NCI-H2196 (cell line): ENCODE measurements around the gene ADGRB3.
"Not testable (repeated sequence)": the region's sequence is repeated elsewhere in the genome, so short reads cannot be mapped to it uniquely, and the experiment has no call there.

Experiments
- DNase-seq: peaks from one replicate; lab custom pipeline; 2025; ENCODE audit not compliant: unreplicated experiment; lab: John Stamatoyannopoulos, UW

The ADGRB3 gene

DNA sequence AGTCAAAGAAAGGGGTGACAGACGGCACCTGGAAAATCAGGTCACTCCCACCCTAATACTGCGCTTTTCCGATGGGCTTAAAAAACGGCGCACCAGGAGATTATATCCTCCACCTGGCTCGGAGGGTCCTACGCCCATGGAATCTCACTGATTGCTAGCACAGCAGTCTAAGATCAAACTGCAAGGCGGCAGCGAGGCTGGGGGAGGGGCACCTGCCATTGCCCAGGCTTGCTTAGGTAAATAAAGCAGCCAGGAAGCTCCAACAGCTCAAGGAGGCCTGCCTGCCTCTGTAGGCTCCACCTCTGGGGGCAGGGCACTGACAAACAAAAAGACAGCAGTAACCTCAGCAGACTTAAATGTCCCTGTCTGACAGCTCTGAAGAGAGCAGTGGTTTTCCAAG, 277.7 kb downstream of the ADGRB3 start:
- DNase-seq: not testable (repeated sequence)

DNA sequence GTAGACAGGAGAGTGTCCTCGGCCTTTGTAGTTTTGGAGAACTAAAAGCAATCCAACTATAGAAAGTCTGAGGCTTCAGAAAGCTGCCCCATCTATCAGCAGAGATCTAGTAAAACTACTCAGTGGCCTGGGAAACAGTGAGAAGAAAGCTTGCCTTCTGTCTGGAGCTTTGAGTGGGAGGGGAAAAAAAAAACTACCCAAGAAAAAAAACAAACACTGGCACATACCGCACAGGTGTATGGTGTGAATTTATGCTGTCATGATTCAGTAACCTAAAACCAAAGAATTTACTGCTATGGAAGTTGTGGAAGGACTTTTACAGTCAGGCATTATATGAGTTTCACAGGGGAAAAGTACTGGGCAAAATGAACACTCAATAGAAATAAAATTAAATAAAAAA, 280.5 kb downstream of the ADGRB3 start:
- DNase-seq: no peak

DNA sequence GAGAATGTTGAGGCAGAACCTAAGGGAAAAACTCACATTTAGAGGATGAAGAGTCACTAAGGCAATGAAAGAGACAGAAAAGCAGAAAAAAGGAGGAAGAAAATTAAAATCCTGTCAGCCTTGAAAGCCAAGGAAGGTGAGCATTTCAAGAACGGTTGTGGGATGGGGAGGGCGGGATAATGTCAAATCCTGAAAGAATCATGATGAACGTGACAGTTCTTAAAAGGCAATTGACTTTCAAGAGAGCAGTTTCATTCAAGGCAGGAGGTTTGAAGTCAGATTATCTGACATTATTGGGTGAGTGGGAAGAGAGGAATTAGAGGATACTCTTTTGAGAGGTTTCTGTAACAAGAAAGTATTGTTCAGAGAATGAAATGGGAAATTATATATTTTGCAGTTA, 284.5 kb downstream of the ADGRB3 start:
- no peak for DNase-seq

DNA sequence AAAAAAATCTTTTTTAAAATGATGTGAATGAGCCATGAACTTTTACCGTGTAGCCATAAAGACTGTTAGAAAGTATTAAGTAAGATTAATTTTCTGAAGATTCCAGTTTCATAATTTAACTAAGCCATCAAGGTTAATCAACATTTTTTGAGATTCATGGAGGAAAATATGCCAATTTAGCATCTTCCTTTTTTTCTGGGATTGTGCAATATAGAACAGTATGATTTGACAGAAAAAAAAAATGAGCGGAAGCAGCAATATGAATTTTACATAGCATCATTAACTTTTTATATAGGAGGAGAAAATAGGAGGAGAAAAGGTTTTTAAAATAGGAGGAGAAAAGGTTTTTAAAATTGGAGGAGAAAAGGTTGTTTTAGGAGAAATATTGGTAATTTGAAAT, 306.3 kb downstream of the ADGRB3 start:
- DNase-seq: no peak

DNA sequence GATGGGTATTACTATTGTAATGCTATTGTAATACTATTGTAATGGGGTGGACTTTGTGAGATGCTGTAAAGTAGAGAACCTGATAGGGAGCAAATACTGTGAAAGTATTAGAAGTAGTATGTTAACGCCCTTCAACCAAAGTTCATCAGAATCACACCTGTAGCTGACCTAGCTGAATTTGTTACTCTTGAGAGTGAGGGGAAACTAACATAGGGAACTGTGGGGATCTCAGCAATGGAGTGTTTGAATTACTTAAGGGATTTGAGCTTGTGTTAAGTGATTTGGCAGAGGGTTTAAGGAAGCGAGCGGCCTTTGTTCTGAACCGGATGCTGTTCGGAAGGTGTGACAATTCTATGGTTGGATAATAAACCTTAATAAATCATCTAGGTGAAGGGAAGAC, 312.6 kb downstream of the ADGRB3 start:
- DNase-seq: no peak

DNA sequence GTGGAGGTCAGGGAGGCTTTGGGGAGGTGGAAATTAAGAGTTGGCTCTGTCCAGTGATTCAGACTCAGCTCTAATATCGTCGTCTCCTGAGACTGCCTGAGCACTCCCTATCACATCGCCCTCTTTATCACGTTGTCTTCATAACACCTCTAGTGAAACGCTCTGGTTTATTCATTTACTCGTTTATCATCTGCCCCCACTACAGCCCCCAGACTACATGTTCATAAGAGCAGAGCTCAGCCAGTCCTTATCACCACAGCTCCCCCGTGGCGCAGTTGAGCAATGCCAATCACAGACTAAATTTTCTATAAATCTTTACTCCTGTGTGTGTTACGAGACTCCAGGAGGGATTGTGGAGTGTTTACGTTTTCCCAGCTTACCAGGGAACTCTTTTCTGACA, 316.2 kb downstream of the ADGRB3 start:
- no peak for DNase-seq

DNA sequence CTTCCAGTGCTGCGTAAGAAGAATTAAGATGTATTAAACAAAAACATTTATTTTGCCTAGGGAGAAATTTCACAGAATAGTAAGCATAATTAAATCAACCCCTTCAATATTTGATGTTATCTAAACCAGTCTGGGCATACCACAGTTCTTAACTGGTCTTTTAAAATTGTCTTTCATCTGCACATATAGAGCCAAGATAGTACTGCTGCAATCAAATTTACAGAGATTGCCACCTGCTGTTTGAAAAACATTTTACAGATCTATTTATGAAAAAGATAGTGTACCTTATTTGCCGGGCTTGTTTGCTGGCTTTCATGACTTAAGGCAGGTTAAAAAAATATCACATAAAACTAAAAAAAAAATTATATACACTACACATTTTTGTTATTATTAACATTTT, 323.2 kb downstream of the ADGRB3 start:
- DNase-seq: no peak

DNA sequence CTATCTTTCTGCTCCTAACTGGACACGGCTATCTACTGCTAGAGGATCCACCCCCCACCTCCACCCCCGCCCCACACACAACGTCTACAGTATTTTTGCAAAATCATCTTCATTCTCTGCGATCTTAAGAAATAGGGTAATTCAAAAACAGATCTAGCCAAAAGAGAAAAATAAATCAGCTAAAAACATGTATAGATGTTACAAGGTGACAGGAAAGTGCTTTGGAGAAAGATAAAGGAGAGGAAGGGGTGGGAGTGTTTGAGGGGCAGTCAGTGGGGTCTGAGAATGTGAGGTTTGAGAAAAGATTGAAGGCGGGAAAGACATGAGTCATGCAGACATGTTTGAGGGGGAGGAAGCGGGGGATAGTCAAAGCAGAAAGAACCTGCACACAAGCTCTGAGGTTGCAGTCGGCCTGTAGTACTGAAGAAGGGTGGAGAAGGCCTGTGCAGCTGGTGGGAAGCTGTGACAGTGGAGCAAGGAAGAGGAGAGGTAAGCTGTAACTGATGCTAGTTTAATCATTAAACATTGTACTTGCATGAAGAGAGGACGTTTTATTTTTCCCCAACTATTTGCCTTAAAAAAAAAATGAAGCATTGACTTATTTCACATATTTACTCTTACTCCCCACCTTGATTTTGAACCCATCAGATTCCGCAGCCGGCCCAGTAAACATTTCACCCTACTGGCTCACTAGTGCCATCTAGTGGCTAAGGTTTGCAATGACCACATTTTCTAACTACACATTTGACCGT, 332.6 kb downstream of the ADGRB3 start:
- peak; percentile 74 for DNase-seq

DNA sequence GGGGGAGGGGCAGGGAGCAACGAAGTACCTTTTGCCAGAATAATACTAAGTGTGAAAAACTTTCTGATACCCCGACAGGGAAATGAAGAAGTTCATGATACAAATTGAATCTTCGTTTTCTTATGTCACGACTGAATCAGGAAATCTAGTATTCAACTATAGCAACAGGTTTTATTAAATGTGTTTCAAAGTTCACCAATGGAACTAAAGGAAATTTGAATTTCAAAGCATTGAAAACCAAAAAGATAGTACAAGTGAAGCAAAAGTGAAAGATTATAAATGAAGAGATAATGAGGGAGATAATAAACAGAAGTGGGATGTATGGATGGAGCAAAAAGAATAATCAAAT, 333.2 kb downstream of the ADGRB3 start:
- DNase-seq: no peak

DNA sequence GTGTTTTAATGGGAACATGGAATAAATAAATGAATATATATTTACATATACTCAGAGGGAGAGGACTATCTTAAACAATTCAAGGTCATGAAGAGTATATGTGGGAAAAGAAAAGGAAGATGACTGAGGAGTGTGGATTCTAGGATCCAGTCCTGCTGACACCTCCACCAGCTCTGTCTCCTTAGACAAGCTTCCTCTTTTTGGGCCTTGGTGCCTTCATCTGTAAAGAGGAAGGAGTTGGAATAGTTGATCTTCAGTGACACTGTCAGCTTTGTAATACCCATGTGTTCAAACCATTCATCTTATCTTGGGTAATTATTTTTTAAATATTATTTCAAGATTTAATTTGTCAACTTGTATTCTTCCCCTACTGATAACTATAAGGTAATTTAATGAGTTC, 338.0 kb downstream of the ADGRB3 start:
- DNase-seq: no peak

DNA sequence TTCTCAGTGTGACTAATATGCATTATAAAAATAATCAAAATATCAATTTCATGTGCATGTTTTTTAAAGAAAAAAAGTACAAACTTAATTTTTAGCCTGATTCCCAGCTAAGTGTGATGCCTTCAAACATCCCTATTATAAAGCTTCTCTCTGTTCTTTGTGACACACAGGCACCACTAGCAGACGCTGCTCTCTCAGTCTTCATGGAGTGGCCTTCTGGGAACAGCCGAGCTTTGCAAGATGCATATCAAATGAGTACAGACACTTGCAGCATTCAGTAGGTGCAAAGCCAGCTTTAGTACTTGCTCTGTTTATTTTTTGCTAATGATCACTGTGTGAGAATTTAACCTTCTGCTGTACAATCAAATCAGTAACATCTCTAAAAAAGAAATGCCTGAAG, 340.0 kb downstream of the ADGRB3 start:
- no peak for DNase-seq

DNA sequence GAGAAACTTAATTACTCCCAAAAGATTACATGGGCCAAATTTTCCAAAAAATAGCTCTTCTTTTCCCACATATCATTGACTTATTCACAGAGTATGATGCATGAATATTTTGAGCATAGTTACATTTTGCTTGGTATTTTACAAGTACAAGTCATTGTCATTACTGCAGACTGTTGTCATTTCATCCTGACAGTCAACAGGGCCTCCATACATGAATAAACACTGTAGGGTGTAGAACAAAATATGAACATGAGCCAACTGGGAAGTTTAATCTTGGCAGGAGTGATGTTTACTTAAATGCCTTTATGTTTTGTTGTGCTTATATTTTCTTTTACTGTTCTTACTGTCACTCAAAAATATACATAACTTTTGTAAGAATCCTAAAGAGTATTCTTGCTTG, 340.7 kb downstream of the ADGRB3 start:
- DNase-seq: no peak

DNA sequence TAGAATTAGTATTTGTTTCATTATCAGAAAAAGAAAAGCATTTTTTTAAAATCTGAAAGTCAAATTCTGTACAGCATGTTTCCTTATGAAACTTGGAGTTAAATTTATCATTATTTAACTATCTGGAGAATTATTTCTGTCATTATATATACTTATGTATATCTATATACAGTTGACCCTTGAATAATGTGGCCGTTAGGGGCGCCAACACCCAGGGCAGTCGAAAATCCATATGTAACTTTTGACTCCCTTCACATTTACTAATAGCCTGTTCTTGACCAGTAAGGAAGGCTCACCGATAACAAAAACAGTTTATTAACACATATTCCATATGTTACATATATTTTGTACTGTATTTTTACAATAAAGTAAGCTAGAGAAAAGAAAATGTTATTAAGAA, 341.2 kb downstream of the ADGRB3 start:
- DNase-seq: no peak

DNA sequence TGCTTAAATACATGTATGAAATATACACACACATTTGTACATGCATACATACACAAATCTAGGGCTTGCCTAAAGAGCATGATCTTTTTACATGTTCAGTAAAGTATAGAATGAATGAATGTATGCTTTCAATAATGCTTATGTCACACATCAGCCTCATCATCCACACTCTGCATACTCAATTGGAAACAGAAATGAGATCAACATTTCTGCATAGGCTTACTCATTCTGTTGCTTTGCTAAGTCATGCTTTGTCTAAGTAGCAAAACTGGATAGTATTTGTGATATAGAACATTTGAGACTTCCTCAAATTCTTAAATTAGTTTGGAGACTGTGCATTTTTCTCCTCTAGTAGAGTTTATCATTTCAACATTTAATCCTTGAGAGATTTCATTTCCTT, 343.3 kb downstream of the ADGRB3 start:
- DNase-seq: no peak

DNA sequence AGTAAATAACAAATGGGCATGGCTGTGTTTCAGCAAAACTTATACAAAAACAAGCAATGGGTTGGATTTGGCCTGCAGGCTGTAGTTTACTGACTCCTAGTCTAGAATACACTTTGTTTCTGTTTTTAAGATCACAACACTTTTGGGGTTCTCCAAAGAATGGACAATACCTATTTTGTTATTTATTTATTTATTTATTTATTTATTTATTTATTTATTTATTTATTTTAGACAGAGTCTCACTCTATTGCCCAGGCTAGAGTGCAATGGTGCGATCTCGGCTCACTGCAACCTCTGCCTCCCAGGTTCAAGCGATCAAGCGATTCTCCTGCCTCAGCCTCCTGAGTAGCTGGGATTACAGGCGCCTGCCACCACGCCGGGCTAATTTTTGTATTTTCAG, 346.6 kb downstream of the ADGRB3 start:
- DNase-seq: not testable (repeated sequence)

DNA sequence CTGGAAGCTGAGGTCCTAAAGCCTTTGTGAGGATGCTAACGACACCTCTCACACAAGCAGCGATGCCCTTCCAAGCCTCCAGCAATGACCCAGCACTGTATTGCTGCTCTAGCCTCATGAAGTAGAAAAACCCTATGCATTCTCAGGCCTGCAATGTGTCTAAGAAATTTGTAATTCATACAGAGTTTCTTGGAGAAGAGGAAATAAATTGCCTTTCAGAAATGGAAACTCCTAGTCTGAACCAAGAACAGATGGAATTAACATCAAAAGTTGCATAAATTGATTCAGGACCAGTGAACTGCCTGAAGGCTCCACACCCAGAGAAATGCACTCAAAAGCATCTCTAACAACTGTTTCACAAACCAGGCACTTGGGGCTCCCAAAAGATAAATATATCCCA, 353.6 kb downstream of the ADGRB3 start:
- DNase-seq: no peak

DNA sequence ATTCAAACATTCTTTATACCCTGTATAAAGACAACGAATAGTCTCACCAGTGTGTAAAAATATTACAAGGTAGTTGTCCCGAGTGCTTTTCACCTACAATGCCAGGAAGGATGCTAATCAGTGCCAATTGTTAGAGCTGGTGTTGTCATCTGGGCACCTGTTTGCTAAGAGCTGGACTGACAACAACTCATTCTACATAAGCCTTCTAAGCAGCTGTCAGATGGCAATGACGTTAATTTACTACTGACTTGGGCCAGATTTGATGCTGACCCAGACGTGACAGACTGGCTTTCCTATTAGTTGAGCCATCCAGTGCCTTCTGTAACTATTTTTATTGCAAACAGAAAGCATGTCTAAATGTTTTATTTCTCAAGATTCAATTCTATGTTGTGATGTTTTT, 355.2 kb downstream of the ADGRB3 start:
- DNase-seq: no peak

DNA sequence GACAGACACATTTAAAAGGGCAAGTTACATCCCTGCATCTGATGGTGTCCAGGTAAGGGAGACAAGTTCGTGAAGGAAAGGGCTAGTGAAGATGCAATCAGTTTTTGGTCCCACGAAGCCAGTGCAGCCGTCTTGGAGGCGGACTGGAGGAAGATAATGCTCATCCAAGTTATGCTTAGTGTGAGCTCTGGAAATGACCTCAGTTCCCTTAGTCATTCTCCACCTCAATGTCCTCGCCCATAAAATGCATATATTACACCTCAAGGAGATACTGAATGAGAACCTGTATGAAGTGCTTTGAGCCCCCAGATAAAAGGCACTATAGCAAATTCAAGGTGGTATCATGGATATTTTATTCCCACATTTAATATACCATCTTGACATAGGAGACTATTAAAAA, 358.8 kb downstream of the ADGRB3 start:
- DNase-seq: no peak

DNA sequence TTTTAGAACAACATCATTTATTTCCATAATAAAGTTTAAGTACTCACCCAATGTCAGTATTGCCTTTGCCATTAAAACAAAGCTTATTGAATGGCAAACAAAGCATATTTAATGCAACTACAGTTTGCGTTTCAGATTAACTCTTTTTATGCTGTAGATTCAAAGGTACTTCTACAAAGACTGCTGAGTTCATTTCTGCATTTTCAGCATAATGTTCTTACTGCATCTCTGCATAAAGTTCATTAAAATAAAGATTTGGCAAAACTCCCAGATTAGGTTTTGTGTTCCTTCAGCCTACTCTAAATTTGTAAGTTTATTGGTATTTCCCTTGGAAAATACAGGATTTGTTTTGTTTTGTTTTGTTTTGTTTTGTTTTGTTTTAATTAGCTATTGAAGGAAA, 359.4 kb downstream of the ADGRB3 start:
- no peak for DNase-seq

DNA sequence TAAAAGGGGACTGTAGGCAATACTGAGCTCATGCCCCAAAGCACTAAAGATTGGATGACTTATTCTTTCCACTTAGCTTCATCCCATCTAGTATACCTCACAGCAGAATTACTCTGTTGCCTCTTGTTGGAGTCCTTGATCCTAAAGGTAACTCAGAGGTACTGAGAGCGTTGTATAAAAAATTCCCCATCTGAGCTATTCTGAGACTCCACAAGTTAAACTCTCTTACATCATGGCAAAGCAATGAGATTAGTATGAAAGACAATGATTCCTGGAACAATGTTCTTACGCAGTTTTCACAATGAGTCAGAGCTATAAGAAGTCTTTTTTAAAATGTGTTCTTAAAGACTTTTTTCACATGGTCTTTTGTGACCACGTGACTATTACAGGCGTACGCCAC, 370.1 kb downstream of the ADGRB3 start:
- DNase-seq: no peak

DNA sequence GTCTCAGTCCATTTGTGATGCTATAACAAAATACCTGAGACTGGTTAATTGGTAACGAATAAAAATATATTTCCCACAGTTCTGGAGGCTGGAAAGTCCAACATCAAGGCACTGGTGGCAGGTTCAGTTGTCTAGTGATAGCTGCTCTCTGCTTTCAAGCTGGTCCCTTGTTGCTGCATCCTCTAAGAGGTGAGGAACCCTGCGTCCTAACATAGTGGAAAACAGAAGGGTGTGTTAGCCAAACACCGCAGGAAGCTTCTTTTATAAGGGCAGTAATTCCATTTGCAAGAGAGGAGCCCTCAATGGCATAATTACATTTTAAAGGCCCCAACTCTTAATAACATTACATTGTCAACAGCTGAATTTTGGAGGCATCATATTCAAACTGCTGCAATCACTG, 372.7 kb downstream of the ADGRB3 start:
- no peak for DNase-seq

DNA sequence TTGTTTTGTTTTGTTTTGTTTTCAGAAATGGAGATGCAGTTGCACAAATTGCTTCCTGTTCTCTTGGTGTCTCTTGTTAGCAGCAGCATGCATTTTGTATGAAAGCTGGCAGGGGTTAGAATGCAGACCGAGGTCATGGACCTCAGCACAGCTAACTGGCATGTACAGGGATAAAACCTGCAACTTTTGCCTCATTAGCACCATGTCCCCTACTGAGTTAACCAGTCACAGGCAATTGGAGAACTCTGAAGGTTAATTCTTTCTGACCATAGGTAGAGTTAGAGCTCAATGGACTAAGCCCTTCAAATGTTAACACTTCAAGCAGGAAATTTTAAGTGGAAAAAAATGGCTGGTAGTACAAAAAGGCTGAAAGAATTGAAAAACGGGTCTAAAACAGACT, 377.1 kb downstream of the ADGRB3 start:
- no peak for DNase-seq

DNA sequence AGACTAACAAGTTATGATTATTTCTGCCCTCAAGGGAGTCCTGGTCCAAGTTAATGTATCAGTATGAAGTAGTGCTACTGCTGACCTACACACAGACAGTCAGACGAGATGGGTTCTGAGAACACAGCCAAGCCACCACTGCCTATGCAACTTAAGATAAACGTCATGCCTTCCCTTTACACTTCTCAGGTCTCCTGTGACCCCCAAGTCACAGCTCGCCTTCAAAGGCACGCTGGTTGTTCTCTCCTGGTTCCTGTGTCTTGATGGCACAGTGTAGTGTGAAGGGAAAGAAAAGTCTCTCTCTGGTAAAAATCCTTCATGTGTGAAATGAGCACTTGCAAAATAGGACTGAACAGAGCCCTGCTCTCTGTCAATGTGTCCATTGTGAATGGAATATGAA, 377.8 kb downstream of the ADGRB3 start:
- no peak for DNase-seq

DNA sequence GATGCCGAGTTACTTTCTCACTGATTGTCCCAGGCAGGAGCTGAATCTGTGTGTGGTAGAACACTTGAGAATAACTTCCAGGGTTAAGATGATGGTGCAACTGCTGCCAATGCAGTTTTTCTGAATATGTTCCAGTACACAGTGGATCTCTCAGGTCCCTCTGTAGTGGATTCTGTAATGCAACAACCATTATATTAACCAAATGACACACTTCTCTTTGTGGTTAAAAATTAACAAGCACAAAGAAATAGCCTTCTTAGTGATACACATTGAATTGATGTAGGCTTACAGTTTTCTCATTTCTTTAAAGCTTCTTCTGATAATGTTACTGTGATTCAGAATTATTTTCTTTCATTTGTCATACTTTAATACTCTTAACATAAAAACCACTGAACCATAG, 383.8 kb downstream of the ADGRB3 start:
- DNase-seq: no peak
